HepG2 (cell line): ENCODE results near the gene C16orf95. TPM values are rescaled to one million over a fixed set of nuclear protein-coding genes. Genes with fewer than 3 reads are reported as not detected.
A peak's percentile ranks its signal among the peaks of the same experiment; 100 is the strongest.

Source experiments
- ADNP ChIP-seq: sonication (generic); formaldehyde crosslinking; IDR thresholded peaks from 2 replicates; pipeline ENCODE4 v1.4.0; 2020; ENCODE audit warnings: missing genetic modification reagents
- AKAP8 ChIP-seq: sonication (generic); formaldehyde crosslinking; IDR thresholded peaks from 2 replicates; pipeline ENCODE4 v1.5.1; 2020; ENCODE audit warnings: mild to moderate bottlenecking, missing genetic modification reagents
- ASH2L ChIP-seq: fragments of 300-600, 200-600 bp; sonication (generic); IDR thresholded peaks from 2 replicates; pipeline ENCODE4 v1.7.0; 2017; ENCODE audit warnings: low read depth, mild to moderate bottlenecking, moderate library complexity, mixed read lengths, low read length; ENCODE audit not compliant: insufficient read length
- ATF7 ChIP-seq, 2 experiments: fragments of 450-650 bp in 1 of 2; sonication (generic) in 1 of 2; formaldehyde crosslinking in 1 of 2; IDR thresholded peaks; 2 replicates each; pipeline versions ENCODE4 v1.4.0 to v1.6.1; 2016 to 2020; ENCODE audit warnings: antibody characterized with exemption in 1 of 2, mild to moderate bottlenecking in 1 of 2, missing genetic modification reagents in 1 of 2
- CENPX ChIP-seq: sonication (generic); formaldehyde crosslinking; IDR thresholded peaks from 2 replicates; pipeline ENCODE4 v1.9.0; 2021; ENCODE audit warnings: mild to moderate bottlenecking, missing genetic modification reagents, moderate library complexity
- CHCHD3 ChIP-seq: sonication (generic); formaldehyde crosslinking; IDR thresholded peaks from 2 replicates; pipeline ENCODE4 v1.8.0; 2022; ENCODE audit warnings: mild to moderate bottlenecking, missing genetic modification reagents, moderate library complexity
- E2F1 ChIP-seq: sonication (generic); formaldehyde crosslinking; IDR thresholded peaks from 2 replicates; pipeline ENCODE4 v1.5.0; 2020; ENCODE audit warnings: missing genetic modification reagents
- FOXM1 ChIP-seq: sonication (generic); formaldehyde crosslinking; IDR thresholded peaks from 2 replicates; pipeline ENCODE4 v1.5.0; 2020; ENCODE audit warnings: missing genetic modification reagents
- ISX ChIP-seq: sonication (generic); formaldehyde crosslinking; conservative IDR thresholded peaks from 2 replicates; pipeline ENCODE4 v1.5.0; 2020; ENCODE audit warnings: missing genetic modification reagents
- NR2F6 ChIP-seq, 2 experiments: IDR thresholded peaks; 2 replicates each; pipeline ENCODE4 v1.6.1; 2016; ENCODE audit warnings: antibody characterized with exemption in 1 of 2, mild to moderate bottlenecking in 1 of 2
- PBX3 ChIP-seq: sonication (generic); formaldehyde crosslinking; IDR thresholded peaks from 2 replicates; pipeline ENCODE4 v1.8.1; 2023; ENCODE audit warnings: missing genetic modification reagents, inconsistent platforms, borderline replicate concordance
- TBL1XR1 ChIP-seq: fragments of 150-350 bp; IDR thresholded peaks from 2 replicates; pipeline ENCODE4 v1.6.1; 2014; ENCODE audit warnings: borderline replicate concordance, low read length; ENCODE audit not compliant: partially characterized antibody
- THAP7 ChIP-seq: sonication (generic); formaldehyde crosslinking; IDR thresholded peaks from 2 replicates; pipeline ENCODE4 v1.8.1; 2023; ENCODE audit warnings: mild to moderate bottlenecking, missing genetic modification reagents
- ZNF34 ChIP-seq: sonication (generic); formaldehyde crosslinking; IDR thresholded peaks from 2 replicates; pipeline ENCODE4 v1.4.0; 2020; ENCODE audit warnings: mild to moderate bottlenecking, missing genetic modification reagents, borderline replicate concordance
- ZNF615 ChIP-seq: sonication (generic); formaldehyde crosslinking; IDR thresholded peaks from 2 replicates; pipeline ENCODE4 v1.5.0; 2020; ENCODE audit warnings: mild to moderate bottlenecking, missing genetic modification reagents, borderline replicate concordance
- ZNF672 ChIP-seq: sonication (generic); formaldehyde crosslinking; IDR thresholded peaks from 2 replicates; pipeline ENCODE4 v1.8.1; 2022; ENCODE audit warnings: missing genetic modification reagents
- ZNF75D ChIP-seq: sonication (generic); formaldehyde crosslinking; IDR thresholded peaks from 2 replicates; pipeline ENCODE4 v1.8.1; 2023; ENCODE audit warnings: missing genetic modification reagents, mild to moderate bottlenecking, borderline replicate concordance
- ZNF773 ChIP-seq: sonication (generic); formaldehyde crosslinking; IDR thresholded peaks from 2 replicates; pipeline ENCODE4 v1.4.0; 2020; ENCODE audit warnings: missing genetic modification reagents, borderline replicate concordance
- polyA plus RNA-seq, 8 experiments: library from polyadenylated mRNA; depleted of rRNA in 3 of 8; stranded (reverse) in 7 of 8; unstranded in 1 of 8; fragments of >200 nt; fragmentation: Illumina TruSeq in 4 of 8; extraction: Trizol in 4 of 8; gene quantifications; 2 replicates each; pipeline versions ENCODE4 v1.2.1 to v1.2.3, GENCODE V29; 2011 to 2016; ENCODE audit warnings: low read depth in 4 of 8, missing spikeins in 1 of 8, mixed read lengths in 1 of 8; ENCODE audit not compliant: insufficient read depth in 1 of 8
- total RNA-seq, 5 experiments: library from RNA; depleted of rRNA; stranded (reverse); fragments of >200 nt; fragmentation: Illumina TruSeq; extraction: Trizol; gene quantifications; 2 replicates each; pipeline ENCODE4 v1.2.3, GENCODE V29; 2016; ENCODE audit warnings: low read depth in 1 of 5
- TF ChIP-seq, protein P1 (sequence below): sonication (generic); formaldehyde crosslinking; IDR thresholded peaks from 2 replicates; pipeline ENCODE4 v1.4.0; 2020; ENCODE audit warnings: missing genetic modification reagents, borderline replicate concordance
- TF ChIP-seq, protein P2 (sequence below): sonication (generic); formaldehyde crosslinking; IDR thresholded peaks from 2 replicates; pipeline ENCODE4 v1.4.0; 2020; ENCODE audit warnings: missing genetic modification reagents
- TF ChIP-seq, protein P3 (sequence below): sonication (generic); formaldehyde crosslinking; IDR thresholded peaks from 2 replicates; pipeline ENCODE4 v1.8.0; 2023; ENCODE audit warnings: mild to moderate bottlenecking, missing genetic modification reagents

Gene C16orf95
- total and polyA plus RNA-seq, 2 of the 13 experiments (the other 11 are each of a cell fraction or from before 2014, with no cell fraction given): 2.8 to 8.6 TPM

GRCh38 chr16:87316923-87317749, at the start of gene C16orf95 (continued):
- peak; percentile 94 for TF ChIP-seq THAP7 (CRISPR knock-in tag)
- TF ChIP-seq, protein P1, sequence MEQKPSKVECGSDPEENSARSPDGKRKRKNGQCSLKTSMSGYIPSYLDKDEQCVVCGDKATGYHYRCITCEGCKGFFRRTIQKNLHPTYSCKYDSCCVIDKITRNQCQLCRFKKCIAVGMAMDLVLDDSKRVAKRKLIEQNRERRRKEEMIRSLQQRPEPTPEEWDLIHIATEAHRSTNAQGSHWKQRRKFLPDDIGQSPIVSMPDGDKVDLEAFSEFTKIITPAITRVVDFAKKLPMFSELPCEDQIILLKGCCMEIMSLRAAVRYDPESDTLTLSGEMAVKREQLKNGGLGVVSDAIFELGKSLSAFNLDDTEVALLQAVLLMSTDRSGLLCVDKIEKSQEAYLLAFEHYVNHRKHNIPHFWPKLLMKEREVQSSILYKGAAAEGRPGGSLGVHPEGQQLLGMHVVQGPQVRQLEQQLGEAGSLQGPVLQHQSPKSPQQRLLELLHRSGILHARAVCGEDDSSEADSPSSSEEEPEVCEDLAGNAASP: peak; percentile 75; the same call in 1 of the 2 replicates
- peak; percentile 71; the same call in 1 of the 2 replicates for TF ChIP-seq ADNP (CRISPR knock-in tag)
- TF ChIP-seq ASH2L: peak; percentile 93
- TF ChIP-seq, protein P2, sequence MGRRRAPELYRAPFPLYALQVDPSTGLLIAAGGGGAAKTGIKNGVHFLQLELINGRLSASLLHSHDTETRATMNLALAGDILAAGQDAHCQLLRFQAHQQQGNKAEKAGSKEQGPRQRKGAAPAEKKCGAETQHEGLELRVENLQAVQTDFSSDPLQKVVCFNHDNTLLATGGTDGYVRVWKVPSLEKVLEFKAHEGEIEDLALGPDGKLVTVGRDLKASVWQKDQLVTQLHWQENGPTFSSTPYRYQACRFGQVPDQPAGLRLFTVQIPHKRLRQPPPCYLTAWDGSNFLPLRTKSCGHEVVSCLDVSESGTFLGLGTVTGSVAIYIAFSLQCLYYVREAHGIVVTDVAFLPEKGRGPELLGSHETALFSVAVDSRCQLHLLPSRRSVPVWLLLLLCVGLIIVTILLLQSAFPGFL: peak; percentile 92; the same call in 1 of the 2 replicates
- peak; percentile 90 for TF ChIP-seq AKAP8 (CRISPR knock-in tag)
- peak; percentile 96 for TF ChIP-seq E2F1 (CRISPR knock-in tag)
- no peak for TF ChIP-seq ATF7 (IDR thresholded peaks at IDR 0.05)
- peak; percentile 47 for TF ChIP-seq ATF7 (CRISPR knock-in tag; IDR thresholded peaks at IDR 0.05)
- no peak for TF ChIP-seq ZNF672 (CRISPR knock-in tag)
- no peak for TF ChIP-seq CENPX
- no peak for TF ChIP-seq FOXM1 (CRISPR knock-in tag)
- no peak for TF ChIP-seq ZNF34 (CRISPR knock-in tag)
- TF ChIP-seq, protein P3, sequence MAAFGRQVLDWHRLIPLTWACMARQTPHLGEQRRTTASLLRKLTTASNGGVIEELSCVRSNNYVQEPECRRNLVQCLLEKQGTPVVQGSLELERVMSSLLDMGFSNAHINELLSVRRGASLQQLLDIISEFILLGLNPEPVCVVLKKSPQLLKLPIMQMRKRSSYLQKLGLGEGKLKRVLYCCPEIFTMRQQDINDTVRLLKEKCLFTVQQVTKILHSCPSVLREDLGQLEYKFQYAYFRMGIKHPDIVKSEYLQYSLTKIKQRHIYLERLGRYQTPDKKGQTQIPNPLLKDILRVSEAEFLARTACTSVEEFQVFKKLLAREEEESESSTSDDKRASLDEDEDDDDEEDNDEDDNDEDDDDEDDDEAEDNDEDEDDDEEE (CRISPR knock-in tag): no peak
- TF ChIP-seq ZNF615 (CRISPR knock-in tag): no peak
- TF ChIP-seq ZNF75D (CRISPR knock-in tag): no peak
- no peak for TF ChIP-seq PBX3 (CRISPR knock-in tag)
- TF ChIP-seq TBL1XR1: no peak
- 0 out of 2 replicates have a peak, but pooled peaks have one; percentile 53 for TF ChIP-seq CHCHD3 (CRISPR knock-in tag)
- TF ChIP-seq NR2F6 (IDR thresholded peaks at IDR 0.05): no peak
- TF ChIP-seq NR2F6 (CRISPR knock-in tag; IDR thresholded peaks at IDR 0.05): peak; percentile 49
- peak; percentile 44; the same call in 1 of the 2 replicates for TF ChIP-seq ISX (CRISPR knock-in tag)
- TF ChIP-seq ZNF773 (CRISPR knock-in tag): peak; percentile 61; the same call in 1 of the 2 replicates
